ENCODE results near the gene CAMKK1. TPM values are rescaled to one million over a fixed set of nuclear protein-coding genes. Genes with fewer than 3 reads are reported as not detected.

CAMKK1 gene
- total and polyA plus RNA-seq, 2 donors (not counting 1 experiment from before 2014, with no cell fraction given) = 4.5 to 35.9 TPM

- peak overlapping the region; percentile 52 for H3K9ac ChIP-seq (ENCODE audit: low read length)
Measured at GRCh38 chr17:3911271-3912053, 18.6 kb upstream of the CAMKK1 start.

More at GRCh38 chr17:3911271-3912053, 18.6 kb upstream of the CAMKK1 start:
- no peaks in the 10 kb centered on the region for H4K20me1 ChIP-seq (ENCODE audit: control insufficient read depth, insufficient read depth, low read length, poor library complexity, severe bottlenecking)
- Mint-ChIP-seq H3K27me3 (no peaks in the 10 kb centered on the region), H3K4me1 (peaks cover 72% of the 10 kb centered on the region), H3K4me3 (peak overlapping the region; percentile 54), H3K27ac (peak overlapping the region; percentile 90), H3K9me3 (ENCODE audit: insufficient read depth) (no peaks in the 10 kb centered on the region)
- peak; percentile 71 for ATAC-seq (ENCODE audit: low read depth)
- H3K9me3 ChIP-seq (ENCODE audit: control extremely low read depth in 1 of 3, control insufficient read depth in 2 of 3, insufficient read depth in 1 of 3, low read length in 2 of 3) = peaks cover 0 to 13% (median 0%) of the 10 kb centered on the region in 3 donors
- ChIA-PET POLR2A (interaction anchor here (0.5 to 2.0 kb wide), 11 partner anchors 12 to 1105 kb away, joined by 3 to 28 read pairs (median 4); partner anchors contain the start of genes ATP2A3 and CAMKK1), CTCF (interaction anchor here (0.6 to 7.5 kb wide), 10 partner anchors 17 to 394 kb away, joined by 3 to 157 read pairs (median 6); partner anchors contain the start of genes ATP2A3, CAMKK1 and NCBP3)
- peak overlapping the region in 3 of 5 experiments; percentile 16 to 34 (median 24) for H3K4me3 ChIP-seq (ENCODE audit: control extremely low read depth in 1 of 5, extremely low read depth in 1 of 5, insufficient read depth in 1 of 5, low read depth in 2 of 5, low read length in 4 of 5)
- peak; percentile 98 for DNase-seq
- H3K36me3 ChIP-seq (replicated peaks in 1 of 2; ENCODE audit: control extremely low read depth in 1 of 2, control insufficient read depth in 1 of 2, extremely low read depth in 1 of 2, insufficient read depth in 2 of 2, low read length in 1 of 2) = no peaks in the 10 kb centered on the region
- TF ChIP-seq CTCF (IDR thresholded peaks at IDR 0.05) (no peak), EZH2 (IDR thresholded peaks at IDR 0.05; ENCODE audit: borderline replicate concordance, insufficient read depth, low read depth, low read length, poor library complexity, severe bottlenecking) (no peak)
- no peak overlapping the region for H2AFZ ChIP-seq (ENCODE audit: insufficient read depth, low read depth, low read length, poor library complexity, severe bottlenecking)
- peak overlapping the region; percentile 71 for H3K4me2 ChIP-seq (replicated peaks; ENCODE audit: low read depth, low read length, poor library complexity, severe bottlenecking)
- 26% methylated on average over 29 of the region's 30 CpGs for WGBS (ENCODE audit: insufficient coverage)
- no peaks in the 10 kb centered on the region for H3K27me3 ChIP-seq (replicated peaks in 1 of 4; ENCODE audit: control extremely low read depth in 1 of 4, control insufficient read depth in 3 of 4, insufficient read depth in 4 of 4, low read length in 3 of 4)
- peak overlapping the region; percentile 98 for H3K27ac ChIP-seq (ENCODE audit: low read length in 2 of 2)
- H3K79me2 ChIP-seq (ENCODE audit: control insufficient read depth, insufficient read depth, low read length) = peaks cover 79% of the 10 kb centered on the region
- intact Hi-C loops (cut with micrococcal nuclease) = loop anchor here (1.0 to 10.0 kb wide), 4 partner anchors 19 to 357 kb away; partner anchors contain the start of gene TRPV3
- H3K4me1 ChIP-seq (ENCODE audit: control insufficient read depth in 2 of 2, insufficient read depth in 2 of 2, low read length in 2 of 2) = peaks cover 59 to 78% of the 10 kb centered on the region in 2 donors

All from B cell (primary cell).